PC-9 (cell line): ENCODE results near the gene UBE2M. TPM values are rescaled to one million over a fixed set of nuclear protein-coding genes. Genes with fewer than 3 reads are reported as not detected.

Experiments used
- BruUV-seq: library from RNA; stranded (reverse); fragments of 400-500 nt; replicated peaks from 2 replicates; lab custom pipeline; 2021; lab: Mats Ljungman, UMichigan
- CTCF ChIA-PET: fragments of 300-600 bp; sonication (Branson Sonifier 250); formaldehyde crosslinking; loops from one replicate; lab custom pipeline; 2022; ENCODE audit warnings: antibody characterized with exemption; lab: Charles Lee
- POLR2A ChIA-PET: fragments of 300-600 bp; sonication (Branson Sonifier 250); formaldehyde crosslinking; loops from one replicate; lab custom pipeline; 2022; ENCODE audit warnings: antibody characterized with exemption; ENCODE audit not compliant: unreplicated experiment; lab: Charles Lee
- DNase-seq, 2 experiments: peaks; one replicate each; pipeline versions ENCODE4 v3.0.0 to v3.0.0-alpha.2; 2015 to 2022; ENCODE audit warnings: mixed read lengths in 1 of 2
- H2AFZ ChIP-seq: fragments of 200-600 bp; sonication (generic); 2 replicates; pipeline ENCODE4 v1.8.1; 2017; ENCODE audit warnings: antibody characterized with exemption
- H3F3A ChIP-seq: fragments of 200-600 bp; sonication (generic); 2 replicates; pipeline ENCODE4 v1.8.1; 2017; ENCODE audit warnings: antibody characterized with exemption, mild to moderate bottlenecking, low read depth; ENCODE audit not compliant: insufficient read depth
- H3K27ac ChIP-seq: fragments of 200-600 bp; sonication (generic); 2 replicates; pipeline ENCODE4 v1.6.1; 2016; ENCODE audit warnings: mixed run types
- H3K27me3 ChIP-seq: fragments of 200-600 bp; sonication (generic); 2 replicates; pipeline ENCODE4 v1.6.1; 2016; ENCODE audit warnings: low read depth, mixed run types; ENCODE audit not compliant: insufficient read depth
- H3K36me3 ChIP-seq: fragments of 200-600 bp; sonication (generic); 2 replicates; pipeline ENCODE4 v1.6.1; 2016; ENCODE audit warnings: low read depth, mixed run types
- H3K4me1 ChIP-seq: fragments of 200-600 bp; sonication (generic); replicated peaks from 2 replicates; pipeline ENCODE4 v1.6.1; 2016; ENCODE audit warnings: mixed run types; ENCODE audit not compliant: insufficient read depth
- H3K4me2 ChIP-seq: fragments of 200-600 bp; sonication (generic); 2 replicates; pipeline ENCODE4 v1.6.1; 2017; ENCODE audit warnings: mixed run types
- H3K4me3 ChIP-seq: fragments of 200-600 bp; sonication (generic); 2 replicates; pipeline ENCODE4 v1.6.1; 2016; ENCODE audit warnings: mixed run types
- H3K79me2 ChIP-seq: fragments of 200-600 bp; sonication (generic); 2 replicates; pipeline ENCODE4 v1.6.1; 2017; ENCODE audit warnings: low read depth, mixed run types
- H3K9me2 ChIP-seq: fragments of 200-600 bp; sonication (generic); 2 replicates; pipeline ENCODE4 v1.8.1; 2017; ENCODE audit warnings: mild to moderate bottlenecking; ENCODE audit not compliant: insufficient read depth
- H3K9me3 ChIP-seq: fragments of 200-600 bp; sonication (generic); 2 replicates; pipeline ENCODE4 v1.8.1; 2016; ENCODE audit warnings: low read depth; ENCODE audit not compliant: insufficient read depth
- H4K20me1 ChIP-seq: fragments of 200-600 bp; sonication (generic); 2 replicates; pipeline ENCODE4 v1.8.1; 2017; ENCODE audit not compliant: insufficient read depth
- CTCF ChIP-seq: fragments of 200-600 bp; sonication (generic); conservative IDR thresholded peaks from 2 replicates; pipeline ENCODE4 v1.6.1; 2017; ENCODE audit warnings: mixed run types, antibody characterized with exemption, mild to moderate bottlenecking, moderate library complexity
- EZH2 ChIP-seq: fragments of 200-600 bp; sonication (generic); IDR thresholded peaks from 2 replicates; pipeline ENCODE4 v1.8.0; 2017; ENCODE audit warnings: antibody characterized with exemption, low read depth
- intact Hi-C: fragments of 100-400 bp; cut with micrococcal nuclease; formaldehyde crosslinking; loops from one replicate; pipeline ENCODE4 v1.10.0; 2022; ENCODE audit not compliant: unreplicated experiment
- total RNA-seq: library from RNA; stranded (reverse); gene quantifications from 2 replicates; pipeline ENCODE4 v1.2.3, GENCODE V29; 2021

The UBE2M gene
- total RNA-seq, 1 experiment from 2014 or later = not detected

GRCh38 chr19:58555920-58556621 is 2.3 kb downstream of the UBE2M start:
- DNase-seq = no peak
- TF ChIP-seq EZH2 (no peak), CTCF (no peak)
- H4K20me1 ChIP-seq = no peaks in the 10 kb centered on the region
- H3K9me2 ChIP-seq = no peaks in the 10 kb centered on the region
- peaks cover 10% of the 10 kb centered on the region; the same call in 1 of the 2 replicates for H3F3A ChIP-seq
- H3K9me3 ChIP-seq = no peaks in the 10 kb centered on the region
- H2AFZ ChIP-seq = no peak overlapping the region
- H3K4me1 ChIP-seq = peaks cover 7% of the 10 kb centered on the region; the same call in 1 of the 2 replicates
- BruUV-seq = no TSS peak
- no peaks in the 10 kb centered on the region for H3K36me3 ChIP-seq
- H3K4me2 ChIP-seq = no peak overlapping the region
- ChIA-PET POLR2A (no interaction called here), CTCF (no interaction called here)
- no peak overlapping the region for H3K4me3 ChIP-seq
- H3K27ac ChIP-seq = no peak overlapping the region
- peaks cover 13% of the 10 kb centered on the region for H3K79me2 ChIP-seq
- intact Hi-C loops = no loop called here
- H3K27me3 ChIP-seq = no peaks in the 10 kb centered on the region

DNA sequence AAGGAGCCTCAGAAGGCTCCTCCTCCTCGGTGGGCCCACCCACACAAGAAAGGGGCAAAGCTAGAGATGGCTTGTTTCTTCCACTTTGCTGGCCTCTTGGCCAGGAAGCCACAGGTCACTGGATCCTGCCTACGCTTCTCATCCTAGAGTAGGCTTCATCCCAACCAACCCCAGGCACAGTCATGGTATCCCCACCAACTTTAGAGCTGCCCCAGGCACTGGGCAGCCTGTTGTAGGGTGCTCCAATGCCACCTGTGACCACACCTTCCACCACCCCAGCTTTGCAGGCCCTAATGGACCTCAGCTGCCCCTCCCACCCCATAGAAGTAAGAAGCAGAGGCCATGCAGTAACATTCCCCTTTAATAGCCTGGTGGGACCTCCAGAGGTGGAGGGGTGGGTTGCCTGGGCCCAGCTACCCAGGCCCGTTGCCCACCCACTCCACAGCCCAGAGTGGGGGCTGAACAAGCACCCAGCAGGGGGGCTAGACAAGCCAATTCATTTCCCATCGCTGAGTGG is 3.0 kb downstream of the UBE2M start:
- BruUV-seq = no TSS peak
- Histone ChIP-seq H4K20me1 (no peaks in the 10 kb centered on the region), H3K79me2 (peaks cover 13% of the 10 kb centered on the region), H3K4me2 (peak overlapping the region; percentile 82), H3K36me3 (no peaks in the 10 kb centered on the region), H3K27me3 (no peaks in the 10 kb centered on the region), H3F3A (peaks cover 16% of the 10 kb centered on the region; the same call in 1 of the 2 replicates), H2AFZ (no peak overlapping the region), H3K9me3 (no peaks in the 10 kb centered on the region), H3K9me2 (no peaks in the 10 kb centered on the region), H3K27ac (peak overlapping the region; percentile 41; the same call in 1 of the 2 replicates), H3K4me1 (peaks cover 7% of the 10 kb centered on the region; the same call in 1 of the 2 replicates), H3K4me3 (peak overlapping the region; percentile 73; the same call in 1 of the 2 replicates)
- DNase-seq = no peak
- ChIA-PET POLR2A (interaction anchor here (0.6 to 1.0 kb wide), 2 partner anchors 12 to 169 kb away, joined by 3 read pairs; partner anchors contain the start of gene TRIM28), CTCF (no interaction called here)
- intact Hi-C loops = no loop called here
- TF ChIP-seq EZH2 (no peak), CTCF (no peak)

- TF ChIP-seq EZH2 (no peak), CTCF (no peak)
- no peaks in the 10 kb centered on the region for H3K9me3 ChIP-seq
- TSS peak; percentile 43 for BruUV-seq
- H3K4me3 ChIP-seq = peak within 1 kb of the TSS; percentile 73
- H3K4me1 ChIP-seq = peaks cover 7% of the 10 kb centered on the region; the same call in 1 of the 2 replicates
- H4K20me1 ChIP-seq = no peaks in the 10 kb centered on the region
- no peaks in the 10 kb centered on the region for H3K27me3 ChIP-seq
- ChIA-PET CTCF (no interaction called here), POLR2A (interaction anchor here (0.6 to 1.0 kb wide), 4 partner anchors 11 to 228 kb away, joined by 3 to 12 read pairs (median 3); partner anchors contain the start of genes TRIM28, ZBTB45 and ZSCAN22)
- H3K27ac ChIP-seq = peak within 1 kb of the TSS; percentile 41; the same call in 1 of the 2 replicates
- intact Hi-C loops = no loop called here
- peak; percentile 79 to 96 for DNase-seq
- H3K9me2 ChIP-seq = no peaks in the 10 kb centered on the region
- H3K36me3 ChIP-seq = no peaks in the 10 kb centered on the region
- peak within 1 kb of the TSS; percentile 82 for H3K4me2 ChIP-seq
- peaks cover 13% of the 10 kb centered on the region for H3K79me2 ChIP-seq
- peaks cover 19% of the 10 kb centered on the region; the same call in 1 of the 2 replicates for H3F3A ChIP-seq
- peak within 1 kb of the TSS; percentile 88 for H2AFZ ChIP-seq
These were observed 3.7 kb downstream of the UBE2M start, which contains the start of gene CHMP2A for GRCh38 chr19:58554494-58555368. TSS of gene CHMP2A (minus strand) at chr19:58555105. CDS start at chr19:58554212, 893 bp downstream.
